HCT116 (cell line): ENCODE data around the gene RAI1. TPM values are rescaled to one million over a fixed set of nuclear protein-coding genes. Genes with fewer than 3 reads are reported as not detected.
"Not testable (repeated sequence)": the region's sequence is repeated elsewhere in the genome, so short reads cannot be mapped to it uniquely, and the experiment has no call there.

Experiments used
- ATAC-seq: fragments of 200-7000 bp; cut with Tn5 transposase; 2 replicates; pipeline ENCODE4 v1.9.1; 2020; ENCODE audit warnings: mild to moderate bottlenecking, moderate library complexity
- BruUV-seq: library from RNA; stranded (reverse); fragments of 400-500 nt; replicated peaks from 2 replicates; lab custom pipeline; 2021; lab: Mats Ljungman, UMichigan
- CTCF ChIA-PET: fragments of 300-600 bp; sonication (Branson Sonifier 250); formaldehyde crosslinking; loops from one replicate; lab custom pipeline; 2021; ENCODE audit warnings: antibody characterized with exemption; lab: Charles Lee
- POLR2A ChIA-PET: fragments of 300-600, 350-600 bp; sonication (Branson Sonifier 250); formaldehyde crosslinking; loops from one replicate; lab custom pipeline; 2021; ENCODE audit warnings: antibody characterized with exemption; lab: Charles Lee
- RAD21 ChIA-PET, 2 experiments: fragments of 300-600 bp; sonication (Branson Sonifier 250); formaldehyde crosslinking; loops; one replicate each; lab custom pipeline; 2023; ENCODE audit warnings: low total read pairs in 2 of 2; ENCODE audit not compliant: uncharacterized antibody in 2 of 2, unreplicated experiment in 2 of 2, low non-redundant PET in 1 of 2; lab: Charles Lee
- DNase-seq: peaks from one replicate; pipeline ENCODE4 v3.0.0-alpha.2; 2010; ENCODE audit warnings: low read depth, low spot score
- H2AFZ ChIP-seq: fragments of 200-600 bp; shearing (Covaris generic), sonication (generic); 2 replicates; pipeline ENCODE4 v1.6.1; 2017; ENCODE audit warnings: low read depth, mixed run types, mixed read lengths, antibody characterized with exemption, low read length; ENCODE audit not compliant: poor library complexity, severe bottlenecking
- H3K27ac ChIP-seq: 2 replicates; pipeline ENCODE4 v1.5.1; 2012; ENCODE audit warnings: low read depth, low read length
- H3K27me3 ChIP-seq: fragments of 200-600 bp; sonication (generic); 2 replicates; pipeline ENCODE4 v1.6.1; 2016; ENCODE audit warnings: mixed run types, low read length, mixed read lengths; ENCODE audit not compliant: insufficient read depth
- H3K36me3 ChIP-seq, 2 experiments: fragments of 200-500 bp in 1 of 2; fragments of 200-600 bp in 1 of 2; sonication (Bioruptor generic) in 1 of 2; sonication (generic) in 1 of 2; 2 replicates each; pipeline versions ENCODE4 v1.5.1 to v1.6.1; 2014 to 2016; ENCODE audit warnings: low read length in 2 of 2, inconsistent platforms in 1 of 2, mixed read lengths in 1 of 2, mixed run types in 1 of 2; ENCODE audit not compliant: insufficient read depth in 2 of 2, control insufficient read depth in 1 of 2
- H3K4me1 ChIP-seq, 2 experiments: fragments of 200-600 bp in 1 of 2; sonication (generic) in 1 of 2; 2 replicates each; pipeline versions ENCODE4 v1.5.1 to v1.6.1; 2012 to 2017; ENCODE audit warnings: low read length in 2 of 2, inconsistent platforms in 1 of 2, mild to moderate bottlenecking in 1 of 2, mixed read lengths in 1 of 2, mixed run types in 1 of 2, moderate library complexity in 1 of 2; ENCODE audit not compliant: insufficient read depth in 2 of 2, control insufficient read depth in 1 of 2
- H3K4me2 ChIP-seq: fragments of 200-600 bp; sonication (generic); 2 replicates; pipeline ENCODE4 v1.6.1; 2017; ENCODE audit warnings: mixed run types, low read length, mixed read lengths
- H3K4me3 ChIP-seq, 2 experiments: fragments of 200-600 bp in 1 of 2; sonication (generic) in 1 of 2; replicated peaks in 1 of 2; 2 replicates each; pipeline ENCODE4 v1.5.1; 2011 to 2016; ENCODE audit warnings: low read length in 2 of 2, control low read depth in 1 of 2, low read depth in 1 of 2, mild to moderate bottlenecking in 1 of 2, mixed read lengths in 1 of 2, mixed run types in 1 of 2
- H3K79me2 ChIP-seq: fragments of 200-600 bp; sonication (generic); 2 replicates; pipeline ENCODE4 v1.6.1; 2017; ENCODE audit warnings: mild to moderate bottlenecking, mixed run types, low read length, moderate library complexity, mixed read lengths; ENCODE audit not compliant: insufficient read depth
- H3K9ac ChIP-seq: fragments of 200-600 bp; sonication (generic); 2 replicates; pipeline ENCODE4 v1.6.1; 2016; ENCODE audit warnings: low read length, mixed read lengths
- H3K9me2 ChIP-seq: fragments of 200-600 bp; sonication (generic), shearing (Covaris generic); 2 replicates; pipeline ENCODE4 v1.6.1; 2017; ENCODE audit warnings: mixed run types, mild to moderate bottlenecking, moderate library complexity; ENCODE audit not compliant: insufficient read depth
- H3K9me3 ChIP-seq, 2 experiments: fragments of 200-500 bp in 1 of 2; fragments of 200-600 bp in 1 of 2; sonication (Bioruptor generic) in 1 of 2; sonication (generic) in 1 of 2; 2 replicates each; pipeline ENCODE4 v1.6.1; 2014 to 2017; ENCODE audit warnings: low read length in 2 of 2, mixed read lengths in 2 of 2, inconsistent platforms in 1 of 2, low read depth in 1 of 2, mild to moderate bottlenecking in 1 of 2, mixed run types in 1 of 2, moderate library complexity in 1 of 2; ENCODE audit not compliant: control insufficient read depth in 1 of 2, insufficient read depth in 1 of 2
- H4K20me1 ChIP-seq: fragments of 200-600 bp; sonication (generic), shearing (Covaris generic); 2 replicates; pipeline ENCODE4 v1.6.1; 2017; ENCODE audit warnings: mixed run types, mild to moderate bottlenecking, moderate library complexity; ENCODE audit not compliant: insufficient read depth
- JUND ChIP-seq: IDR thresholded peaks from 2 replicates; pipeline ENCODE4 v1.6.1; 2012
- intact Hi-C: fragments of 100-400 bp; cut with micrococcal nuclease; formaldehyde crosslinking; loops from 2 replicates; pipeline ENCODE4 v1.10.0; 2022
- total RNA-seq: library from RNA; stranded (reverse); gene quantifications from one replicate; pipeline ENCODE4 v1.2.1, GENCODE V29; 2021; ENCODE audit not compliant: unreplicated experiment

RAI1 gene
- total RNA-seq, 1 experiment from 2014 or later: 38.5 TPM

- H3K4me3 ChIP-seq: no peak overlapping the region
- H3K9me2 ChIP-seq: no peaks in the 10 kb centered on the region
- peak overlapping the region; percentile 91; the same call in 1 of the 2 replicates for H3K9ac ChIP-seq
- H3K4me2 ChIP-seq: peak overlapping the region; percentile 18
- ChIA-PET CTCF (interaction anchor here (2.1 kb wide), 1 partner anchor 61 kb away, joined by 4 read pairs; no protein-coding TSS in a partner anchor), RAD21 (no interaction called here), POLR2A (interaction anchor here (2.1 kb wide), 1 partner anchor 148 kb away, joined by 11 read pairs; the partner anchor contains the start of gene SREBF1)
- H3K9me3 ChIP-seq: no peaks in the 10 kb centered on the region
- H4K20me1 ChIP-seq: peaks cover 6% of the 10 kb centered on the region; the same call in 1 of the 2 replicates
- H3K27ac ChIP-seq: peak overlapping the region; percentile 15; the same call in 1 of the 2 replicates
- intact Hi-C loops: loop anchor here (10.0 kb wide), 3 partner anchors 95 to 345 kb away; partner anchors contain the start of genes ATPAF2, GID4 and SREBF1
- no TSS peak for BruUV-seq
- H3K4me1 ChIP-seq: peaks cover 92 to 100% of the 10 kb centered on the region in 2 experiments
- no peak for DNase-seq
- no peak for ATAC-seq
- no peak for TF ChIP-seq JUND
- no peak overlapping the region for H2AFZ ChIP-seq
- peaks cover 99% of the 10 kb centered on the region for H3K79me2 ChIP-seq
- no peaks in the 10 kb centered on the region for H3K36me3 ChIP-seq
- no peaks in the 10 kb centered on the region for H3K27me3 ChIP-seq
Measured at GRCh38 chr17:17689312-17689711, 8.1 kb downstream of the RAI1 start.

- H4K20me1 ChIP-seq, intact Hi-C loops, H2AFZ ChIP-seq, H3K27me3 ChIP-seq, RAD21 ChIA-PET, BruUV-seq, H3K4me3 ChIP-seq, DNase-seq, H3K9me3 ChIP-seq, H3K9me2 ChIP-seq, ATAC-seq, H3K36me3 ChIP-seq: not testable (repeated sequence)
- ChIA-PET POLR2A (interaction anchor here (2.1 kb wide), 1 partner anchor 147 kb away, joined by 11 read pairs; the partner anchor contains the start of gene SREBF1), CTCF (interaction anchor here (2.1 kb wide), 1 partner anchor 60 kb away, joined by 4 read pairs; no protein-coding TSS in a partner anchor)
- H3K27ac ChIP-seq: peak overlapping the region; percentile 11
- H3K9ac ChIP-seq: peak overlapping the region; percentile 91
- H3K4me1 ChIP-seq: peaks cover 84 to 96% of the 10 kb centered on the region in 2 experiments
- peak overlapping the region; percentile 18; the same call in 1 of the 2 replicates for H3K4me2 ChIP-seq
- H3K79me2 ChIP-seq: peaks cover 96% of the 10 kb centered on the region
Measured at GRCh38 chr17:17690233-17690632, 9.0 kb downstream of the RAI1 start.
